Islet of Langerhans (tissue), 1 donor: ENCODE data around the gene TRIM63.

ENCODE experiments used
- FAIRE-seq: peaks from one replicate; lab custom pipeline; 2011; peaks lifted over from hg19 to GRCh38; lab: Jason Lieb, UNC

TRIM63 gene

GRCh38 chr1:26032656-26033357 is 34.6 kb downstream of the TRIM63 start:
- no peak for FAIRE-seq

- FAIRE-seq, result no peak
These were observed 35.7 kb downstream of the TRIM63 start for GRCh38 chr1:26031611-26032220.

- FAIRE-seq, result no peak
These were observed 36.2 kb downstream of the TRIM63 start for GRCh38 chr1:26031196-26031595.

GRCh38 chr1:26029864-26030481 is 37.5 kb downstream of the TRIM63 start:
- no peak for FAIRE-seq

- no peak for FAIRE-seq
These were observed 38.2 kb downstream of the TRIM63 start for GRCh38 chr1:26029054-26029863.

GRCh38 chr1:26028490-26028980 is 38.9 kb downstream of the TRIM63 start:
- FAIRE-seq, result no peak

GRCh38 chr1:26027716-26028489 is 39.5 kb downstream of the TRIM63 start:
- no peak for FAIRE-seq

- FAIRE-seq, result no peak
These were observed 41.9 kb downstream of the TRIM63 start for GRCh38 chr1:26025517-26025916.

GRCh38 chr1:26025060-26025459 is 42.4 kb downstream of the TRIM63 start:
- FAIRE-seq, result no peak

GRCh38 chr1:26023826-26024225 is 43.6 kb downstream of the TRIM63 start:
- FAIRE-seq, result no peak

GRCh38 chr1:26023009-26023408 is 44.4 kb downstream of the TRIM63 start:
- FAIRE-seq, result no peak

GRCh38 chr1:26022404-26022779 is 45.0 kb downstream of the TRIM63 start:
- no peak for FAIRE-seq

GRCh38 chr1:26021647-26022403 is 45.6 kb downstream of the TRIM63 start, which contains the start of gene EXTL1:
TSS of gene EXTL1 (plus strand) at chr1:26021775. CDS start at chr1:26022647, 872 bp downstream.
- no peak for FAIRE-seq

- no peak for FAIRE-seq
These were observed 46.3 kb downstream of the TRIM63 start for GRCh38 chr1:26020941-26021646.

GRCh38 chr1:26020330-26020768 is 47.1 kb downstream of the TRIM63 start:
- FAIRE-seq, result no peak

- no peak for FAIRE-seq
These were observed 47.7 kb downstream of the TRIM63 start for GRCh38 chr1:26019641-26020315.

- FAIRE-seq, result no peak
These were observed 49.8 kb downstream of the TRIM63 start for GRCh38 chr1:26017606-26018005.

GRCh38 chr1:26016953-26017545 is 50.4 kb downstream of the TRIM63 start:
- FAIRE-seq, result no peak

GRCh38 chr1:26016258-26016952 is 51.0 kb downstream of the TRIM63 start:
- no peak for FAIRE-seq
